H1 (cell line): ENCODE data around the gene PIEZO1. TPM values are rescaled to one million over a fixed set of nuclear protein-coding genes. Genes with fewer than 3 reads are reported as not detected.
A peak's percentile ranks its signal among the peaks of the same experiment; 100 is the strongest.

Experiments
- CTCF ChIA-PET: fragments of 300-600 bp; sonication (Branson Sonifier 250); formaldehyde crosslinking; loops from one replicate; lab custom pipeline; 2021; ENCODE audit not compliant: partially characterized antibody; lab: Charles Lee
- POLR2A ChIA-PET: fragments of 300-600 bp; sonication (Branson Sonifier 250); formaldehyde crosslinking; loops from one replicate; lab custom pipeline; 2021; ENCODE audit warnings: inconsistent platforms; ENCODE audit not compliant: partially characterized antibody; lab: Charles Lee
- DNase-seq, 2 experiments: peaks; one replicate each; pipeline versions ENCODE4 v3.0.0 to v3.0.0-alpha.2; 2010 to 2022; ENCODE audit warnings: low spot score in 2 of 2, low read depth in 1 of 2, mixed read lengths in 1 of 2
- FAIRE-seq: peaks from 2 replicates; lab custom pipeline; 2011; peaks lifted over from hg19 to GRCh38; lab: Jason Lieb, UNC
- H2AFZ ChIP-seq: 2 replicates; pipeline ENCODE4 v1.8.1; 2012; ENCODE audit warnings: low read length, inconsistent platforms
- H2AK5ac ChIP-seq: 2 replicates; pipeline ENCODE4 v1.6.1; 2013; ENCODE audit warnings: low read depth, low read length
- H2BK120ac ChIP-seq: replicated peaks from 2 replicates; pipeline ENCODE3; 2013; ENCODE audit warnings: low read depth, low read length, inconsistent platforms
- H2BK12ac ChIP-seq: 2 replicates; pipeline ENCODE4 v1.6.1; 2013; ENCODE audit warnings: low read depth, low read length
- H2BK15ac ChIP-seq: 2 replicates; pipeline ENCODE4 v1.6.1; 2013; ENCODE audit warnings: low read length
- H2BK20ac ChIP-seq: 2 replicates; pipeline ENCODE4 v1.6.1; 2013; ENCODE audit warnings: low read length
- H2BK5ac ChIP-seq: 2 replicates; pipeline ENCODE4 v1.6.1; 2013; ENCODE audit warnings: low read depth, low read length
- H3K14ac ChIP-seq: 2 replicates; pipeline ENCODE4 v1.6.1; 2013; ENCODE audit warnings: inconsistent platforms; ENCODE audit not compliant: insufficient read length
- H3K18ac ChIP-seq: 2 replicates; pipeline ENCODE4 v1.6.1; 2013; ENCODE audit warnings: low read length; ENCODE audit errors: extremely low read depth
- H3K23ac ChIP-seq: 2 replicates; pipeline ENCODE4 v1.6.1; 2013; ENCODE audit warnings: inconsistent platforms; ENCODE audit not compliant: insufficient read length
- H3K23me2 ChIP-seq: 2 replicates; pipeline ENCODE4 v1.6.1; 2013; ENCODE audit warnings: low read depth, low read length
- H3K27ac ChIP-seq: 2 replicates; pipeline ENCODE4 v1.6.1; 2011; ENCODE audit warnings: low read depth, low read length, inconsistent platforms
- H3K27me3 ChIP-seq, 4 experiments: replicated peaks in 1 of 4; 1 replicate in 1 of 4; 2 replicates in 3 of 4; pipeline versions ENCODE4 v1.6.1 to v1.8.1; 2011 to 2013; ENCODE audit warnings: low read length in 3 of 4, mild to moderate bottlenecking in 3 of 4, inconsistent platforms in 2 of 4, mixed read lengths in 2 of 4, moderate library complexity in 1 of 4; ENCODE audit not compliant: control insufficient read depth in 3 of 4, insufficient read depth in 3 of 4; ENCODE audit errors: extremely low read depth in 1 of 4
- H3K36me3 ChIP-seq, 4 experiments: 2 replicates each; pipeline versions ENCODE4 v1.6.1 to v1.8.1; 2011 to 2013; ENCODE audit warnings: mild to moderate bottlenecking in 4 of 4, low read length in 3 of 4, moderate library complexity in 2 of 4, control low read depth in 1 of 4, inconsistent platforms in 1 of 4; ENCODE audit not compliant: insufficient read depth in 4 of 4, control insufficient read depth in 2 of 4
- H3K4ac ChIP-seq: replicated peaks from 2 replicates; pipeline ENCODE3; 2013; ENCODE audit warnings: low read length, low read depth, mixed read lengths, inconsistent platforms; ENCODE audit not compliant: insufficient read length
- H3K4me1 ChIP-seq, 4 experiments: replicated peaks in 1 of 4; 1 replicate in 1 of 4; 2 replicates in 3 of 4; pipeline versions ENCODE4 v1.6.1 to v1.8.1; 2011 to 2013; ENCODE audit warnings: low read length in 3 of 4, inconsistent platforms in 2 of 4, mixed read lengths in 1 of 4; ENCODE audit not compliant: insufficient read depth in 4 of 4, control insufficient read depth in 3 of 4
- H3K4me2 ChIP-seq, 2 experiments: 2 replicates each; pipeline versions ENCODE4 v1.6.1 to v1.8.1; 2011 to 2013; ENCODE audit warnings: low read depth in 2 of 2, low read length in 2 of 2, control low read depth in 1 of 2, inconsistent platforms in 1 of 2, mild to moderate bottlenecking in 1 of 2; ENCODE audit not compliant: insufficient read depth in 1 of 2
- H3K4me3 ChIP-seq, 4 experiments: fragments of 200-600, 300-600 bp in 1 of 4; sonication (generic), shearing (Covaris generic), sonication (Bioruptor Twin) in 1 of 4; 2 replicates each; pipeline versions ENCODE4 v1.5.1 to v1.8.1; 2011 to 2016; ENCODE audit warnings: low read length in 4 of 4, low read depth in 3 of 4, control low read depth in 2 of 4, inconsistent platforms in 2 of 4, mild to moderate bottlenecking in 2 of 4, mixed read lengths in 1 of 4, moderate library complexity in 1 of 4; ENCODE audit not compliant: insufficient read depth in 2 of 4; ENCODE audit errors: extremely low read depth in 1 of 4
- H3K56ac ChIP-seq: replicated peaks from 2 replicates; pipeline ENCODE3; 2013; ENCODE audit warnings: low read depth, mild to moderate bottlenecking, mixed read lengths, low read length, inconsistent platforms; ENCODE audit not compliant: insufficient read length
- H3K79me1 ChIP-seq: 2 replicates; pipeline ENCODE4 v1.6.1; 2013; ENCODE audit warnings: low read depth, low read length, control low read depth
- H3K79me2 ChIP-seq, 2 experiments: 2 replicates each; pipeline versions ENCODE4 v1.6.1 to v1.8.1; 2012 to 2013; ENCODE audit warnings: low read length in 2 of 2, mild to moderate bottlenecking in 2 of 2, inconsistent platforms in 1 of 2; ENCODE audit not compliant: insufficient read depth in 2 of 2, control insufficient read depth in 1 of 2
- H3K9ac ChIP-seq, 4 experiments: replicated peaks in 1 of 4; 1 replicate in 1 of 4; 2 replicates in 3 of 4; pipeline versions ENCODE4 v1.6.1 to v1.8.1; 2011 to 2013; ENCODE audit warnings: low read depth in 3 of 4, low read length in 3 of 4, control low read depth in 2 of 4, mild to moderate bottlenecking in 2 of 4, moderate library complexity in 2 of 4, inconsistent platforms in 1 of 4; ENCODE audit errors: extremely low read depth in 1 of 4
- H3K9me3 ChIP-seq, 2 experiments: 2 replicates each; pipeline versions ENCODE4 v1.6.1 to v1.8.1; 2012 to 2013; ENCODE audit warnings: mild to moderate bottlenecking in 2 of 2, moderate library complexity in 2 of 2, control low read depth in 1 of 2, inconsistent platforms in 1 of 2, low read depth in 1 of 2, low read length in 1 of 2, mixed read lengths in 1 of 2; ENCODE audit not compliant: insufficient read depth in 2 of 2
- H4K20me1 ChIP-seq, 2 experiments: replicated peaks in 1 of 2; 2 replicates each; pipeline versions ENCODE3 to v1.8.1; 2011 to 2013; ENCODE audit warnings: inconsistent platforms in 2 of 2, low read length in 2 of 2, mild to moderate bottlenecking in 1 of 2; ENCODE audit not compliant: insufficient read depth in 2 of 2, control insufficient read depth in 1 of 2
- H4K5ac ChIP-seq: 2 replicates; pipeline ENCODE4 v1.6.1; 2013; ENCODE audit warnings: low read length, low read depth, mixed read lengths, inconsistent platforms; ENCODE audit not compliant: insufficient read length
- H4K8ac ChIP-seq: 2 replicates; pipeline ENCODE4 v1.8.0; 2013; ENCODE audit warnings: mild to moderate bottlenecking, moderate library complexity, low read length, inconsistent platforms; ENCODE audit not compliant: insufficient read depth; ENCODE audit errors: extremely low read depth
- H4K91ac ChIP-seq: replicated peaks from 2 replicates; pipeline ENCODE3; 2013; ENCODE audit warnings: low read length, mixed read lengths, inconsistent platforms; ENCODE audit not compliant: insufficient read length
- E2F6 ChIP-seq: IDR thresholded peaks from 2 replicates; pipeline ENCODE4 v1.6.1; 2012; ENCODE audit warnings: inconsistent platforms
- WGBS, 2 experiments: shearing (Covaris generic) in 1 of 2; methylation state at CpG; one replicate each; pipeline versions ENCODE4 v1.1.6 to v1.1.7; 2013 to 2015; ENCODE audit warnings: low lambda C conversion rate in 2 of 2, mixed read lengths in 2 of 2, inconsistent platforms in 1 of 2, low coverage in 1 of 2, missing lambda C conversion rate in 1 of 2; ENCODE audit not compliant: insufficient replicate concordance in 2 of 2, insufficient coverage in 1 of 2, insufficient read length in 1 of 2; ENCODE audit errors: extremely low coverage in 1 of 2, missing lambda C conversion rate in 1 of 2; 5-methylcytosine and 5-hydroxymethylcytosine counted together
- polyA plus RNA-seq, 7 experiments: library from polyadenylated mRNA; depleted of rRNA in 3 of 7; stranded (reverse) in 5 of 7; unstranded in 2 of 7; fragments of >200 nt in 5 of 7; fragments of 200-250 nt in 2 of 7; gene quantifications; 1 replicate in 5 of 7; 2 replicates in 1 of 7; 4 replicates in 1 of 7; pipeline versions ENCODE4 v1.2.1 to v1.2.3, GENCODE V29; 2011 to 2013; ENCODE audit warnings: missing spikeins in 2 of 7, mixed read lengths in 2 of 7
- total RNA-seq: library from RNA; stranded (reverse); fragmentation: NEBNext Ultra II Directional; extraction: Animal tissue kit (Norgen Biotek cat#: 25700); gene quantifications from 2 replicates; pipeline ENCODE4 v1.2.1, GENCODE V29; 2021

The PIEZO1 gene
- total and polyA plus RNA-seq, 2 of the 8 experiments (the other 6 are each of a cell fraction or from before 2014, with no cell fraction given) = 42.3 to 67.5 TPM

GRCh38 chr16:88767546-88768070 is 17.4 kb downstream of the PIEZO1 start:
- Histone ChIP-seq H3K18ac (no peak overlapping the region; the same call in 1 of the 2 replicates), H2BK12ac (no peak overlapping the region), H2AFZ (no peak overlapping the region), H2BK5ac (peak overlapping the region; percentile 60; the same call in 1 of the 2 replicates), H4K91ac (peak overlapping the region; percentile 13), H4K8ac (peak overlapping the region; percentile 28; the same call in 1 of the 2 replicates), H3K14ac (no peak overlapping the region), H3K4me1 (peaks cover 10 to 57% (median 41%) of the 10 kb centered on the region in 4 experiments), H3K23ac (no peak overlapping the region), H2BK120ac (no peak overlapping the region), H4K20me1 (peaks cover 2 to 4% of the 10 kb centered on the region in 2 experiments), H3K4ac (no peak overlapping the region), H3K79me1 (peaks cover 6% of the 10 kb centered on the region), H3K56ac (no peak overlapping the region), H3K27me3 (no peaks in the 10 kb centered on the region), H3K79me2 (peaks cover 0 to 6% of the 10 kb centered on the region in 2 experiments; a peak in 1 of 4 replicates), H3K4me2 (no peak overlapping the region), H3K9me3 (no peaks in the 10 kb centered on the region), H2BK20ac (peak overlapping the region; percentile 61; the same call in 1 of the 2 replicates), H3K23me2 (no peaks in the 10 kb centered on the region; the same call in 1 of the 2 replicates), H3K36me3 (no peaks in the 10 kb centered on the region), H3K27ac (no peak overlapping the region), H2BK15ac (peak overlapping the region; percentile 53; the same call in 1 of the 2 replicates), H3K9ac (no peak overlapping the region), H2AK5ac (no peak overlapping the region), H4K5ac (no peak overlapping the region), H3K4me3 (no peak overlapping the region)
- WGBS, 2 experiments = 89% methylated on average over 10 of the region's 12 CpGs; no CpG with 5 or more reads in 1 of the 2 experiments
- DNase-seq (no peak), FAIRE-seq (no peak)
- ChIA-PET CTCF (interaction anchor here (0.7 to 25.0 kb wide), 9 partner anchors 8 to 50 kb away, joined by 3 to 251 read pairs (median 6); no protein-coding TSS in a partner anchor), POLR2A (interaction anchor here (0.7 to 1.8 kb wide), 8 partner anchors 8 to 45 kb away, joined by 3 to 10 read pairs (median 4); no protein-coding TSS in a partner anchor)
- TF ChIP-seq E2F6 = 0 out of 2 replicates have a peak, but pooled peaks have one; percentile 26
